Hindlimb muscle (tissue), 1 donor: Measurements from ENCODE around the gene FLYWCH2. TPM values are rescaled to one million over a fixed set of nuclear protein-coding genes. Genes with fewer than 3 reads are reported as not detected.
"Not testable (repeated sequence)": the region's sequence is repeated elsewhere in the genome, so short reads cannot be mapped to it uniquely, and the experiment has no call there.

ENCODE experiments used
- DNase-seq: peaks from one replicate; pipeline ENCODE4 v3.0.0-alpha.2; 2013
- polyA plus RNA-seq: library from polyadenylated mRNA; unstranded; fragments of 120-200 nt; gene quantifications from one replicate; pipeline ENCODE4 v1.2.1, GENCODE V29; 2013; ENCODE audit not compliant: insufficient read length

Gene FLYWCH2
- polyA plus RNA-seq, 1 donor: 16.1 TPM

DNA sequence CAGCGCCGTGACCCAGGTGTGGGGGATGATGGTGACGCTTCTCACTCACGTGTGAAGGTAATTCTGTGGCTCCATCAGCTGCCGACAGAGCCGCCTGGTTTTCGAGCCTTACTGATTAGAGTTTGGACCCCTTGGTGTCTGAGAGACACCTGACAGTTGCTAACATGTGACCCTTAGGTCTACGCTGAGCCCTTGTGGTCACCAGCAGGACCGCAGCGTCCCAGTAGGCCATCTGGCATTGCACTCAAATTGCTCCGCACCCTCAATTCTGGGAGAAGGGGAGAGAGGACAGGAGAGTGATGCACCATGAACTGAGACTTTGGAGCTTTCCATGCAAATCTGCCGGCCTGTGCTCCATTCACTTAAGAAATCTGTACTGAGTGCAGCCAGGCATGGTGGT, 31.2 kb downstream of the FLYWCH2 start:
- no peak for DNase-seq

- DNase-seq: no peak
Measured at GRCh38 chr16:2915196-2915929, 32.3 kb downstream of the FLYWCH2 start.

- peak; percentile 60 for DNase-seq
Measured at GRCh38 chr16:2919511-2920255, 36.7 kb downstream of the FLYWCH2 start.

- no peak for DNase-seq
Measured at GRCh38 chr16:2923481-2923880, 40.5 kb downstream of the FLYWCH2 start.

DNA sequence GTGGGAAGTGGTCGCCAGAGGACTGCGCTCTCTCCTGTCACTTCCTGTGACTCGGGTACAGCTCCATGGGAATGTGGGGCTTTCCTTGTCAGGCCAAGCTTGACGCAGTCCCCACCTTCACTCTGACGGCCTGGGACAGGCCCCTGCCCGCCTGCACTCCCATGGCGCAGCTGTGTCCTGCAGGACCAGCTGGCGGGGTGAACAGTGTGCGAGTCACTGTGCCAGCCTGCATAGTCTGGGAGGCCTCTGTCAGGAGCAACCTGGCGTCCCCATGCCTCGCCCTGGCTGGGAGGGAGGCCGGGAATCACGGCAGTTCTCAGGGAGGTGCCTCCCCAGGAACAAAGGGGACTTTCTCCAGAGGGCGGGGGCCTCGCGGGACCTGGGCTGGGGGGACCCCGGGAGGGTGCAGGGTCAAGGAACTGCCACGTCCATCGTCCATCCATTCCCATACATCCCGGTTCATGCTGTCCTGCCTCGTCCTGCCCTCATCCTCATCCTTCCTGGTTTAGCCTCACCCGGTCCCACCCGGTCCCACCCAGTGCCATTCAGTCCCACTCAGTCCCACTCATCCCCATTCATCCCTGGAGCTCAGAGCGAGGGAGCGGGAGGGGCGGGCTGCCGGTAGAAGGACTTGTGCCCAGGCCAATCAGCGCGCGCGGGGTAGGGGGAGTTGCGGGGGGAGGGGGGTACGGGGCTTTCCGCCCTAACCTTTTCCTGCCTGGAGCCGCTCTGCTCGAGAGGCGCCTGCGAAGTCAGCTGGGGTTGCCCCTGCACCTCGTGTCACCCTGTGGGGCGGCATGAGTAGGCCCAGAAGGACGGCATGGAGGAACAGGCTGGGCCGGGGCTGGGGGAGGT, 42.1 kb downstream of the FLYWCH2 start:
- no peak for DNase-seq

- DNase-seq: no peak
Measured at GRCh38 chr16:2925951-2926649, 43.1 kb downstream of the FLYWCH2 start.

DNA sequence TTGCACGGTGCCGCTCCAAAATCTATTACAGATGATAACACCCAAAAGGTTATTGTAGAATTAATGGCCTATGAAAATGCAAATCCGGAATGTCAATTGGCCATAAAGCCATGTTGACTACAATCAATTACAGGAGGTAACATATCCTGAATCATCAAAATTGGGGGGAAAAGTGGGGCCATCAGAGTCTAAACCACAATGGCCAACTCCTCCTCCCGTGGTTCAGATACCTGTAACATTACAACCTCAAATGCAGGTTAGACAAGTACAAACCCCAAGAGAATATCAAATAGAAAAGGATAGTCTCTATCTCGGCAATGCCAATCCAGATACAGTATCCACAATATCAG, 43.6 kb downstream of the FLYWCH2 start:
- no peak for DNase-seq

DNA sequence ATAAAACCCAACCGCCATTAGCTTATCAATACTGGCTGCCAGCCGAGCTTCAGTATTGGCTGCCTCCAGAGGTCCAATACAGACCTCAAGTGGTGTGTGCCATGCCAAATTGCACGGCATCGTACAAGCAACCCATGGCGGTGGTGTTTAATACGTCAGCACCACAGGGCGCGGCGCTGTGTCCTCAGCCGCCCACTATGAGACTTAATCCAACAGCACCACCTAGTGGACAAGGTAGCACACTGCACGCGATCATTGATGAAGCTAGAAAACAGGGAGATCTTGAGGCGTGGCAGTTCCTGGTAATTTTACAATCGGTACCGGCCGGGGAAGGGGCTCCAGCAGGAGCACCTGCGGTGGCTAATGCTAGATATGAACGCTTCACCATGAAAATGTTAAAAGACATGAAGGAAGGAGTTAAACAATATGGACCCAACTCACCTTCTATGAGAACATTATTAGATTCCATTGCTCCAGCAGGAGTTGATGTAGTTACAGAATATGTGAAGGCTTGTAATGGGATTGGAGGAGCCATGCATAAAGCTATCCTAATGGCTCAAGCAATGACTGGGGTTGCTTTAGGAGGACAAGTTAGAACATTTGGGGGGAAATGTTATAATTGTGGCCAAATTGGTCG, 44.1 kb downstream of the FLYWCH2 start:
- peak; percentile 80 for DNase-seq

DNA sequence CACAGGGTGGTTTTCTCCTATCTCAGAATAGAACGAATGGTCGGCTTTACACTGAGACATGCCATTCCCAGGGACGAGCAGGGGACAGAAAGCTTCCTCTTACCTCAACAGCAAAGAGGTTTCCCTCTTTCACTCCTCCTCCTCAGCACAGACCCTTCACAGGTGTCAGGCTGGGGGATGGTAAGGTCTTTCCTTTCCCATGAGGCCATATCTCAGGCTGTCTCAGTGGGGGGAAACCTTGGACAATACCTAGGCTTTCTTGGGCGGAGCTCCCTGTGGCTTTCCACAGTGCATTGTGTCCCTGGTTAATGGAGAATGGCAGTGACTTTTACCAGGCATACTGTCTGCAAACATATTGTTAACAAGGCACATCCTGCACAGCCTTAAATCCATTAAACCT, 45.1 kb downstream of the FLYWCH2 start:
- not testable (repeated sequence) for DNase-seq

GRCh38 chr16:2928796-2929195, 45.8 kb downstream of the FLYWCH2 start:
- no peak for DNase-seq

GRCh38 chr16:2929693-2930092, 46.7 kb downstream of the FLYWCH2 start:
- no peak for DNase-seq

DNA sequence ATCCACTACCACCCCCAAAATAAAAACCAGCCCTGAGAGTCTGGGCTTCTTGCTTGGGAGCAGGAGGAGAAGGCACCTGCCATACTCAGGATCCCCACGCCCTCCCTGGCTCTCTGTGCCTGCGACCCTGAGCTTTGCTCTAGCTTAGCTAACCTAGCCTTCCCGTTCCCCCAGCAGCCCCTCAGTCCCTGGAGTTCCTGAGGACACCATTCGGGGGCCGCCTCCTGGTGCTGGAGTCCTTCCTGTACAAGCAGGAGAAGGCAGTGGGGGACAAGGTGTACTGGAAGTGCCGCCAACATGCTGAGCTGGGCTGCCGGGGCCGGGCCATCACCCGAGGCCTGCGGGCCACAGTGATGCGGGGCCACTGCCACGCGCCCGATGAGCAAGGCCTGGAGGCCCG, 47.2 kb downstream of the FLYWCH2 start:
- DNase-seq: no peak

DNA sequence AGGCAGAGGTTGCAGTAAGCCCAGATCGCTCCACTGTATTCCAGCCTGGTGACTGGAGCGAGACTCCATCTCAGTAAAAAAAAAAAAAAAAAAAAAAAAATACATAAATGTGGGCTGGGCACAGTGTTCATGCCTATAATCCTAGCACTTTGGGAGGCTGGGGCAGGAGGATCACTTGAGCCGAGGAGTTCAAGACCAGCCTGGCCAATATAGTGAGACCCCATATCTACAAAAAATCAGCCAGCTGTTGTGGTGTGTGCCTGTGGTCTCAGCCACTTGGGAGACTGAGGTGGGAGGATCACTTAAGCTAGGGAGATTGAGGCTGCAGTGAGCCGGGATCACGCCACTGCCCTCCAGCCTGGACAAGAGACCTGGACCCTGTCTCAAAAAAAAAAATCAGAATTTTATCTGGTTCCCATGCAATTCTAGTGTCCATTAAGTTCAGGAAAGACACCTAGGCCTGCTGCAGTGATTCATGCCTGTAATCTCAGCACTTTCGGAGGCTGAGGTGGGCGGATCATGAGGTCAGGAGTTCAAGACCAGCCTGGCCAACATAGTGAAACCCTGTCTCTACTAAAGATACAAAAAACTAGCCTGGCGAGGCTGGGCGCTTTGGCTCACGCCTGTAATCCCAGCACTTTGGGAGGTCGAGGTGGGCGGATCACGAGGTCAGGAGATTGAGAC, 48.4 kb downstream of the FLYWCH2 start:
- not testable (repeated sequence) for DNase-seq

- no peak for DNase-seq
Measured at GRCh38 chr16:2933136-2933535, 50.1 kb downstream of the FLYWCH2 start.

- no peak for DNase-seq
Measured at GRCh38 chr16:2933701-2934100, 50.7 kb downstream of the FLYWCH2 start.

DNA sequence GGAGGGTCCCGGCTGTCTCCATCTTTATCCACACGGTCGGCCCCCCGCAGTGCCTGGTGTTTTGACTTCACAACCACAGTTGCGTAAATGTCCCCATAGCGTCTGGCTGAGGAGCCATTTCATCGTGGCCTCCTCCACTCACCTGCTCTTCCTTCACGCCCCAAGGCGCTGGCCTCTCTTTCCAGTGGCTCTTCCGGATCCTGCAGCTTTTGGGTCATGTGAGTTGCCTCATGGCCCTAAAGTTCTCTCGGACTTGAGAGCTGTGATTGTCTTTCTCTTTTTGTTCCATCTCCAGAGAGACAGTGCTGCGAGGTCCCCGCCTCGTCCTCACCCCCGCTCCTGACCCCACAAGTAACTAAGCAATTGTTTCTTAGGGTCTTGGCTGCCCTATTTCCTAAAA, 51.4 kb downstream of the FLYWCH2 start:
- no peak for DNase-seq

DNA sequence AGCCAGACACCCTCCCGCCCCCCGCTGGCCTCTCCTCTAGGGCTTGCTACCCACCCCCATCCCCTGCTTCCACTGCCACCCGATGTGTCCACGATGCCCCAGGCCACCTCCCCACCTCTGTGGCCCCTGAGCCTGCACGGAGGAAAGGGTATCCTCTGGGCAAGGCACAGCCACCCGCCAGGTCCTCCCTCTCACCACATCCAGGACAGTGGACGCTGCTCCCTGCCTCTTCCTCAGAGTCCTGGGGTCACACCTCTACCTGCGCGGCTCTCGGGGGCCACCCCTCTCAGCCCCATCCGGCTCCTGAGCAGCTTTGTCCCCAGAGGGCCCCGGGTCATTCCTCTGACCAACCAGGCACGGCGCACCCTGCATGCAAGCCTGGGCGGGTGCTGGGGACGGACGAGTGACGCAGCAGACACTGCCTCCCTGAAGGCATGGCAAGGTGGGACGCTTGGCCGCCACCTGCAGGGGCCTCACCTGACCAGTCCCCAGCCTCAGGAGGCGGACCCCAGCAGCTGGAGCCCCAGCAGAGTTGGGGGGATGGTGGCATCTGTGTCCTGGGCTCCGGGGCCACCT, 53.5 kb downstream of the FLYWCH2 start:
- no peak for DNase-seq

DNA sequence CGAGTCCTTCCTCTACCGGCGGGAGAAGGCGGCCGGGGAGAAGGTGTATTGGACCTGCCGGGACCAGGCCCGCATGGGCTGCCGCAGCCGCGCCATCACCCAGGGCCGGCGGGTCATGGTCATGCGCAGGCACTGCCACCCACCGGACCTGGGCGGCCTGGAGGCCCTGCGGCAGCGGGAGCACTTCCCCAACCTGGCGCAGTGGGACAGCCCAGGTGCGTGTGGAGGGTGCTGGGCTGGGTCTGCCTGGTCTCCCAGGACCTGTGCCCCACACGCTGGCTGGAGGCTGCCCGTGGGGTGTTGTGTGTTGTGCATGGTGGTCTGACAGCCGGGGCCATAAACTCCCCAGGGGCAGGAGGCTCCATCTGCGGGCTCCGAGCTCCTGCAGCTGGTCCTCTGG, 54.2 kb downstream of the FLYWCH2 start:
- DNase-seq: no peak

DNA sequence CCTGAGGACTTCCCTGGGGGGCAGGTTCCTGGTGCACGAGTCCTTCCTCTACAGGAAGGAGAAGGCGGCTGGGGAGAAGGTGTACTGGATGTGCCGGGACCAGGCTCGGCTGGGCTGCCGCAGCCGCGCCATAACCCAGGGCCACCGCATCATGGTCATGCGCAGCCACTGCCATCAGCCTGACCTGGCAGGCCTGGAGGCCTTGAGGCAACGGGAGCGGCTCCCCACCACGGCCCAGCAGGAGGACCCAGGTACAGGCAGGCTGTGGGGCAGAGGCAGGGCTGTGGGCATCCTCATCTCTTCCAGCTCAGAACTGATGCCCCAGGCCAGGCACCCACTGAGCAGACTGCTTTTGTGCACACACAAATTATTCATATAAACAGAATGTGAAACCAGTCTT, 55.2 kb downstream of the FLYWCH2 start:
- DNase-seq: no peak

DNA sequence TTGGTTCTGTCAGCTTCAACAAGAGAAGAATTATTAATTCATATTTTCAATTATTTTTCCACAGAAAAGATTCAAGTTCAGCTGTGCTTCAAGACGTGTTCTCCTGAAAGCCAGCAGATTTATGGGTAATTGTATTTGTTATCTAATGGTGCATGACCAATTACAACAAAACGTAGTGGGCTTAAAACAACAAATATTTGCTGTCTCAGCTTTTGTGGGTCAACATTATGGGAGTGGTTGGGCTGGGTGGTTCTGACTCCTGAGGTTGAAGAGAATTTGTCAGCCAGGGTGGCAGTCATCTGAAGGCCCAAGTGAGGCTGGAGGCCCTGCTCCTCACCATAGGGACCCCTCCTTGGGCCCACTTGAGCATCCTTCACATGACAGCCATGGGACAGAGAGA, 57.0 kb downstream of the FLYWCH2 start:
- no peak for DNase-seq

- DNase-seq: no peak
Measured at GRCh38 chr16:2942045-2942444, 59.0 kb downstream of the FLYWCH2 start.
